ENCODE data around the gene COX6A1.

GRCh38 chr12:120417917-120418580 lies 19.9 kb upstream of the COX6A1 start:
- no peak for TF ChIP-seq POLR2AphosphoS5 (IDR thresholded peaks at IDR 0.05; ENCODE audit: low read depth)
- TF ChIP-seq CTCF (conservative IDR thresholded peaks at IDR 0.05; ENCODE audit: low read depth in 2 of 2): no peak
- no peak for TF ChIP-seq EZH2 (IDR thresholded peaks at IDR 0.05; ENCODE audit: low read depth, unreplicated experiment)
- no peak for TF ChIP-seq EZH2phosphoT487 (IDR thresholded peaks at IDR 0.05; ENCODE audit: unreplicated experiment)
- no peak for TF ChIP-seq CREB1 (CRISPR knock-in tag; IDR thresholded peaks at IDR 0.05; ENCODE audit: low read depth)
- TF ChIP-seq JUNB (IDR thresholded peaks at IDR 0.05; ENCODE audit: unreplicated experiment): no peak
- no peak for TF ChIP-seq REST (IDR thresholded peaks at IDR 0.05; ENCODE audit: unreplicated experiment)
- no peak for TF ChIP-seq STAT1 (IDR thresholded peaks at IDR 0.05; ENCODE audit: unreplicated experiment)
